ENCODE measurements around the gene EEF2K.

The EEF2K gene

GRCh38 chr16:22336581-22336980, 130.5 kb downstream of the EEF2K start:
- DNase-seq (ENCODE audit: low read depth) = no peak

- DNase-seq (ENCODE audit: low read depth) = no peak
These were observed 131.0 kb downstream of the EEF2K start for GRCh38 chr16:22337045-22337444.

- DNase-seq (ENCODE audit: low read depth) = no peak
These were observed 132.0 kb downstream of the EEF2K start for GRCh38 chr16:22337849-22338635.
